GM23338 (cell line): ENCODE data around the gene EPSTI1. TPM values are rescaled to one million over a fixed set of nuclear protein-coding genes. Genes with fewer than 3 reads are reported as not detected.

Experiments used
- CTCF ChIP-seq, 2 experiments: fragments of 200-600 bp in 1 of 2; sonication (generic) in 1 of 2; conservative IDR thresholded peaks; 2 replicates each; pipeline versions ENCODE4 v1.5.1 to v1.6.1; 2016 to 2017; ENCODE audit warnings: antibody characterized with exemption in 2 of 2, low read depth in 2 of 2, mild to moderate bottlenecking in 2 of 2, moderate library complexity in 1 of 2
- EZH2 ChIP-seq: fragments of 200-600 bp; sonication (generic); IDR thresholded peaks from one replicate; pipeline ENCODE4 v1.8.0; 2017; ENCODE audit warnings: antibody characterized with exemption, mild to moderate bottlenecking, low read depth; ENCODE audit not compliant: unreplicated experiment
- JUNB ChIP-seq: IDR thresholded peaks from one replicate; pipeline ENCODE4 v1.6.1; 2016; ENCODE audit warnings: antibody characterized with exemption; ENCODE audit not compliant: unreplicated experiment
- polyA plus RNA-seq: library from polyadenylated mRNA; unstranded; fragments of >200 nt; fragmentation: Nextera tagmentation; extraction: Ambion mirVana; gene quantifications from 2 replicates; pipeline ENCODE4 v1.2.1, GENCODE V29; 2016
- total RNA-seq: library from RNA; depleted of rRNA; stranded (reverse); fragments of >200 nt; shearing (Covaris generic); gene quantifications from 2 replicates; pipeline ENCODE4 v1.2.3, GENCODE V29; 2014
- TF ChIP-seq, protein P1 (sequence below): fragments of 250-450 bp; sonication (Bioruptor Pico); IDR thresholded peaks from 2 replicates; pipeline ENCODE4 v1.5.0; 2020; ENCODE audit warnings: mild to moderate bottlenecking, moderate library complexity
- TF ChIP-seq, protein P2 (sequence below): IDR thresholded peaks from one replicate; pipeline ENCODE4 v1.6.1; 2018; ENCODE audit warnings: antibody characterized with exemption; ENCODE audit not compliant: unreplicated experiment

The EPSTI1 gene
- total and polyA plus RNA-seq, 2 experiments from 2014 or later: 0.10 to 0.68 TPM

DNA sequence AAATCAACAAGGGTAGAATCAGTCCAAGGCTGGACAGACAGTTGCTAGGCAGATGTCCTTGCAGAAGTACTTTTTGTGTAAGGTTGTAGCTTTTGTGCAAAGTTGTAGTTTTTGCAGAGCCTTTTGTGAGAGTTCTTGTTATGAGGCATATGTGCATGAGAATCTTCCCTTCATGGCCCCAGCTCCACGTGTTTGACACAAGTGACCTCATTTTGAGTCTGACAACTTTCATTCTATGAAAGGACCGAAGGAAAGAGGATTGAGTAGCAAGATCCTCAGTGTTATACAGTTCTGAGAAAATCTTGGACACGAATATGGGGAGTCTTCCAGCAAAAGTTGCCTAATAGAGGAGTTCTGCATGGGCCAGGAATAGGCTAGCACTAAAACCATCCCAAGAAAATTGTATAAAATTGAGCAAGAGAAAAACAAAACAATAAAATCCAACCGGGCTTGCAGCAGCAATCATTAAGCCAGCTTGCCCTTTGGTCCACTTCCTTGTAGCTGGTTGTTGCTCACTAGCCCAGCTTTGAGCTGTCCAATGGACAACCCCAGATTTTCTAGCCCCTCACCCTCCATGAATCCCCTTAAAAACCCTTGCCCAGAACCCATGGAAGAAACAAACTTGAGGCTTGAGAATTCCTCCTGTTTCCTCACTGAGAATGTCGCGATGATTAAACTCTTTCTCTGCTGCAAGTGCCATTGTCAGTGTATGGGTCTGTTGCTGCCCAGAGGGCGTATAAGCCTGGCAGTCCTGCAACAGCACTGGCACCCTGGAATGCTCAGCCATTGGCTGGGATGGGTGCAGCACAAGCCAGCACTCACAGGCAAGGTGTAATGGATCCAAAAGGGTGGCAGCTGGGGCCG lies 6.5 kb downstream of the EPSTI1 start (continued):
- TF ChIP-seq, protein P1, sequence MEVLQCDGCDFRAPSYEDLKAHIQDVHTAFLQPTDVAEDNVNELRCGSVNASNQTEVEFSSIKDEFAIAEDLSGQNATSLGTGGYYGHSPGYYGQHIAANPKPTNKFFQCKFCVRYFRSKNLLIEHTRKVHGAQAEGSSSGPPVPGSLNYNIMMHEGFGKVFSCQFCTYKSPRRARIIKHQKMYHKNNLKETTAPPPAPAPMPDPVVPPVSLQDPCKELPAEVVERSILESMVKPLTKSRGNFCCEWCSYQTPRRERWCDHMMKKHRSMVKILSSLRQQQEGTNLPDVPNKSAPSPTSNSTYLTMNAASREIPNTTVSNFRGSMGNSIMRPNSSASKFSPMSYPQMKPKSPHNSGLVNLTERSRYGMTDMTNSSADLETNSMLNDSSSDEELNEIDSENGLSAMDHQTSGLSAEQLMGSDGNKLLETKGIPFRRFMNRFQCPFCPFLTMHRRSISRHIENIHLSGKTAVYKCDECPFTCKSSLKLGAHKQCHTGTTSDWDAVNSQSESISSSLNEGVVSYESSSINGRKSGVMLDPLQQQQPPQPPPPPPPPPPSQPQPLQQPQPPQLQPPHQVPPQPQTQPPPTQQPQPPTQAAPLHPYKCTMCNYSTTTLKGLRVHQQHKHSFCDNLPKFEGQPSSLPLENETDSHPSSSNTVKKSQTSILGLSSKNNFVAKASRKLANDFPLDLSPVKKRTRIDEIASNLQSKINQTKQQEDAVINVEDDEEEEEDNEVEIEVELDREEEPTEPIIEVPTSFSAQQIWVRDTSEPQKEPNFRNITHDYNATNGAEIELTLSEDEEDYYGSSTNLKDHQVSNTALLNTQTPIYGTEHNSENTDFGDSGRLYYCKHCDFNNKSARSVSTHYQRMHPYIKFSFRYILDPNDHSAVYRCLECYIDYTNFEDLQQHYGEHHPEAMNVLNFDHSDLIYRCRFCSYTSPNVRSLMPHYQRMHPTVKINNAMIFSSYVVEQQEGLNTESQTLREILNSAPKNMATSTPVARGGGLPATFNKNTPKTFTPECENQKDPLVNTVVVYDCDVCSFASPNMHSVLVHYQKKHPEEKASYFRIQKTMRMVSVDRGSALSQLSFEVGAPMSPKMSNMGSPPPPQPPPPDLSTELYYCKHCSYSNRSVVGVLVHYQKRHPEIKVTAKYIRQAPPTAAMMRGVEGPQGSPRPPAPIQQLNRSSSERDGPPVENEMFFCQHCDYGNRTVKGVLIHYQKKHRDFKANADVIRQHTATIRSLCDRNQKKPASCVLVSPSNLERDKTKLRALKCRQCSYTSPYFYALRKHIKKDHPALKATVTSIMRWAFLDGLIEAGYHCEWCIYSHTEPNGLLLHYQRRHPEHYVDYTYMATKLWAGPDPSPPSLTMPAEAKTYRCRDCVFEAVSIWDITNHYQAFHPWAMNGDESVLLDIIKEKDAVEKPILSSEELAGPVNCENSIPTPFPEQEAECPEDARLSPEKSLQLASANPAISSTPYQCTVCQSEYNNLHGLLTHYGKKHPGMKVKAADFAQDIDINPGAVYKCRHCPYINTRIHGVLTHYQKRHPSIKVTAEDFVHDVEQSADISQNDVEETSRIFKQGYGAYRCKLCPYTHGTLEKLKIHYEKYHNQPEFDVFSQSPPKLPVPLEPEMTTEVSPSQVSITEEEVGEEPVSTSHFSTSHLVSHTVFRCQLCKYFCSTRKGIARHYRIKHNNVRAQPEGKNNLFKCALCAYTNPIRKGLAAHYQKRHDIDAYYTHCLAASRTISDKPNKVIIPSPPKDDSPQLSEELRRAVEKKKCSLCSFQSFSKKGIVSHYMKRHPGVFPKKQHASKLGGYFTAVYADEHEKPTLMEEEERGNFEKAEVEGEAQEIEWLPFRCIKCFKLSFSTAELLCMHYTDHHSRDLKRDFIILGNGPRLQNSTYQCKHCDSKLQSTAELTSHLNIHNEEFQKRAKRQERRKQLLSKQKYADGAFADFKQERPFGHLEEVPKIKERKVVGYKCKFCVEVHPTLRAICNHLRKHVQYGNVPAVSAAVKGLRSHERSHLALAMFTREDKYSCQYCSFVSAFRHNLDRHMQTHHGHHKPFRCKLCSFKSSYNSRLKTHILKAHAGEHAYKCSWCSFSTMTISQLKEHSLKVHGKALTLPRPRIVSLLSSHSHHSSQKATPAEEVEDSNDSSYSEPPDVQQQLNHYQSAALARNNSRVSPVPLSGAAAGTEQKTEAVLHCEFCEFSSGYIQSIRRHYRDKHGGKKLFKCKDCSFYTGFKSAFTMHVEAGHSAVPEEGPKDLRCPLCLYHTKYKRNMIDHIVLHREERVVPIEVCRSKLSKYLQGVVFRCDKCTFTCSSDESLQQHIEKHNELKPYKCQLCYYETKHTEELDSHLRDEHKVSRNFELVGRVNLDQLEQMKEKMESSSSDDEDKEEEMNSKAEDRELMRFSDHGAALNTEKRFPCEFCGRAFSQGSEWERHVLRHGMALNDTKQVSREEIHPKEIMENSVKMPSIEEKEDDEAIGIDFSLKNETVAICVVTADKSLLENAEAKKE: no peak
- TF ChIP-seq EZH2: no peak
- TF ChIP-seq JUNB: no peak
- TF ChIP-seq, protein P2, sequence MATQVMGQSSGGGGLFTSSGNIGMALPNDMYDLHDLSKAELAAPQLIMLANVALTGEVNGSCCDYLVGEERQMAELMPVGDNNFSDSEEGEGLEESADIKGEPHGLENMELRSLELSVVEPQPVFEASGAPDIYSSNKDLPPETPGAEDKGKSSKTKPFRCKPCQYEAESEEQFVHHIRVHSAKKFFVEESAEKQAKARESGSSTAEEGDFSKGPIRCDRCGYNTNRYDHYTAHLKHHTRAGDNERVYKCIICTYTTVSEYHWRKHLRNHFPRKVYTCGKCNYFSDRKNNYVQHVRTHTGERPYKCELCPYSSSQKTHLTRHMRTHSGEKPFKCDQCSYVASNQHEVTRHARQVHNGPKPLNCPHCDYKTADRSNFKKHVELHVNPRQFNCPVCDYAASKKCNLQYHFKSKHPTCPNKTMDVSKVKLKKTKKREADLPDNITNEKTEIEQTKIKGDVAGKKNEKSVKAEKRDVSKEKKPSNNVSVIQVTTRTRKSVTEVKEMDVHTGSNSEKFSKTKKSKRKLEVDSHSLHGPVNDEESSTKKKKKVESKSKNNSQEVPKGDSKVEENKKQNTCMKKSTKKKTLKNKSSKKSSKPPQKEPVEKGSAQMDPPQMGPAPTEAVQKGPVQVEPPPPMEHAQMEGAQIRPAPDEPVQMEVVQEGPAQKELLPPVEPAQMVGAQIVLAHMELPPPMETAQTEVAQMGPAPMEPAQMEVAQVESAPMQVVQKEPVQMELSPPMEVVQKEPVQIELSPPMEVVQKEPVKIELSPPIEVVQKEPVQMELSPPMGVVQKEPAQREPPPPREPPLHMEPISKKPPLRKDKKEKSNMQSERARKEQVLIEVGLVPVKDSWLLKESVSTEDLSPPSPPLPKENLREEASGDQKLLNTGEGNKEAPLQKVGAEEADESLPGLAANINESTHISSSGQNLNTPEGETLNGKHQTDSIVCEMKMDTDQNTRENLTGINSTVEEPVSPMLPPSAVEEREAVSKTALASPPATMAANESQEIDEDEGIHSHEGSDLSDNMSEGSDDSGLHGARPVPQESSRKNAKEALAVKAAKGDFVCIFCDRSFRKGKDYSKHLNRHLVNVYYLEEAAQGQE: no peak
- TF ChIP-seq CTCF (conservative IDR thresholded peaks at IDR 0.05; ENCODE audit: low read depth in 2 of 2): no peak
